NOMO-1 (cell line): ENCODE measurements around the gene USP53.
"Not testable (repeated sequence)": the region's sequence is repeated elsewhere in the genome, so short reads cannot be mapped to it uniquely, and the experiment has no call there.

Source experiments
- DNase-seq, 2 experiments: peaks; one replicate each; lab custom pipeline; 2025; ENCODE audit not compliant: unreplicated experiment in 2 of 2; lab: John Stamatoyannopoulos, UW

Gene USP53

GRCh38 chr4:119212234-119212963 lies at the start of gene USP53:
USP53 (plus strand) TSS chr4:119212713; CDS start chr4:119239760, 27,047 bp downstream.
- DNase-seq, result peak; percentile 84 to 85

GRCh38 chr4:119165767-119166166 lies 46.7 kb upstream of the USP53 start:
- no peak for DNase-seq

GRCh38 chr4:119170195-119170594 lies 42.3 kb upstream of the USP53 start:
- DNase-seq, result no peak

GRCh38 chr4:119172223-119172622 lies 40.3 kb upstream of the USP53 start:
- DNase-seq, result no peak

GRCh38 chr4:119173729-119174361 lies 38.7 kb upstream of the USP53 start:
- not testable (repeated sequence) for DNase-seq

GRCh38 chr4:119179011-119179410 lies 33.5 kb upstream of the USP53 start:
- DNase-seq, result no peak

- no peak for DNase-seq
These were observed 28.4 kb upstream of the USP53 start for GRCh38 chr4:119184128-119184527.

GRCh38 chr4:119189638-119190037 lies 22.9 kb upstream of the USP53 start:
- peak; percentile 8 to 51 for DNase-seq

GRCh38 chr4:119190354-119190753 lies 22.2 kb upstream of the USP53 start:
- no peak for DNase-seq

GRCh38 chr4:119191505-119191904 lies 21.0 kb upstream of the USP53 start:
- no peak for DNase-seq

GRCh38 chr4:119197772-119198212 lies 14.7 kb upstream of the USP53 start:
- no peak for DNase-seq

- no peak for DNase-seq
These were observed 7.6 kb upstream of the USP53 start for GRCh38 chr4:119204916-119205315.

GRCh38 chr4:119205690-119206089 lies 6.8 kb upstream of the USP53 start:
- DNase-seq, result no peak

- DNase-seq, result no peak
These were observed 6.3 kb upstream of the USP53 start for GRCh38 chr4:119206178-119206577.

- DNase-seq, result peak; percentile 45 to 82
These were observed 5.5 kb upstream of the USP53 start for GRCh38 chr4:119207051-119207450.

- peak; percentile 65 to 88 for DNase-seq
These were observed 3.4 kb upstream of the USP53 start for GRCh38 chr4:119209077-119209476.

- DNase-seq, result no peak
These were observed 2.9 kb upstream of the USP53 start for GRCh38 chr4:119209586-119209985.

- DNase-seq, result peak in 1 of 2 experiments; percentile 21
These were observed 1.7 kb upstream of the USP53 start for GRCh38 chr4:119210775-119211174.

- peak in 1 of 2 experiments; percentile 68 for DNase-seq
These were observed 663 bp upstream of the USP53 start for GRCh38 chr4:119211867-119212233.

- DNase-seq, result peak; percentile 62 to 76
These were observed 572 bp downstream of the USP53 start for GRCh38 chr4:119212964-119213606.

GRCh38 chr4:119218093-119218492 lies 5.6 kb downstream of the USP53 start:
- no peak for DNase-seq

GRCh38 chr4:119221412-119221811 lies 8.9 kb downstream of the USP53 start:
- DNase-seq, result no peak
